Measurements from ENCODE around the gene SIAH3.
"Not testable (repeated sequence)": the region's sequence is repeated elsewhere in the genome, so short reads cannot be mapped to it uniquely, and the experiment has no call there.

Gene SIAH3

DNA sequence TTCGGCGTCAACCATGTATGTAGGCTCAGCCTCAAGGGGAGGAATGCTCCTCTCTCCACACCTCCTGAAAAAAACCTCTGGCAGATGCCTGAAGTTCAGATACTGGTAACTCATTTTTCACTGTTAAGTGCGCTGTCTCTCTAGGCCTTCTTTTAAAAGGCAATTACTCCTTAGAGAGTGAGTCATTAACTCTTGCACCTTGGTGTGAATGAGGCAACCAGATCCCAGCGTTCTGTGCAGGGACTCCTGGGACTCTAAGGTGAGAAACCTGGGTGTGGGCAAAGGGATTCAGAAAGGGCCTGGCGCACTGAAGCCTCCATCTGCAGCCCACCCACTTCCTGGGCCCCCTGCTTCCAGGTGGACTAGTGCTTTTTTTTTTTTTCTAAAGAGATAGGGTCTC lies 71.7 kb downstream of the SIAH3 start:
- DNase-seq = no peak

DNA sequence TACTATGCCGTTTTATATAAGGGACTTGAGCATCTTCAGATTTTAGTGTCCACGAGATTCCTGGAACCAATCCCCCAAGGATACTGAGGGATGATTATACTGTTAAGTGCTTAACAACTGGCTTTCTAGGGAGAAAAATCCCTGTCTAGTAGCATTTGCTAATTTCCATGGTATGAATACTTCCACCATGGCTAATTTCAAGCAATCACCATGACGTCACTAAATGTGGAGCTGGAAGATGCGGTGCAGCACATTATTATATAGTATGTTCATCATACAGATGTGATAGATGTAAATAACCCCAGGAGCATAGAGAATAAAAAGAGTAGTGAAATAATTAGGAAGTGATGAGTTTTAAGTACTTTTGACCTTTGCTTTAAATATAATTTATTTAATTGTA lies 72.7 kb downstream of the SIAH3 start:
- no peak for DNase-seq

DNA sequence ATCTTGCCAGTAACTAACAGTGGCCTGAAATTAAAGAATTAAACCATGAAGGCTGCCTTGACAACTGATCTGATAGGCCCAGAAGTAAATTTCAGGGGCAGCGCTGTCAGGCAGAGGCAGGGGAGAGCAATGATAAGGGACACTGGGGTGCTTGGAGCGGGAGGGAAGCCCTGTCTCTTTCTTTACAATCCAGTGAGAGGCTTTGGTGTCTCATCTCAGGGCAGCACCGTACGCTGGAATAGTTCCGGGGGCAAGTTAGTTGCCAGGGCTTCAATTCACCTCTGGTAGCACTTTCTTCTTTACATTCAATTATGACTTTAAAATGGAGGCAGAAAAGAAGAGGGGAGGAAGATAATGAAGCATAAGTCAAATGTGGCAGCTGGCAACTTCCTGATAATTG lies 74.8 kb downstream of the SIAH3 start:
- no peak for DNase-seq

DNA sequence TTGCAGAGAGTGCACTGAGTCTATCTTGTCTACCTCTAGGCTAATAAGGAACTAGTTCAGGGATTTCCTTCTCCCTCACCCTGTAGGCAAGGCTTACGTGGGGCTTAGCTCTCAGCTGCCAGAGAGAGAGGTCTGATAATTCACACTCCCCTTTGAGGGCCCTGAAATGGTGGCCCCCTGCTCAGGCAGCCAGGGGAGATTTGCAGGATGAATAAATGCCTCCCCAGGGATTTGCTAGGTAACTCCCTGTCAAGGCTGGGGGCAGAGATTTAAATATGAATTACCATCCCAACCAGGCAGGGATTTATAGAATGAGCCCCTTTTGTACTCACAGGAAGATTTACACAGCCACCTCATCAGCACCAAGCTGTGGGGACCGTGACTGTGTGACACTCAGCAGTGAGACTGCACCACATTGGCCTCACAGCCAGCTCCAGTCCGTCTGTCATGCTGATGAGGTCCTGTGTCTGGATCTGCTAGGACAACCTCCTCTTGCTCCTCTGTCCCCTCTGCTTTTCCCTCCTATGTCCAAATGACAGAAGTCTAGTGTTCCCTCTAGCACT lies 76.1 kb downstream of the SIAH3 start:
- DNase-seq = no peak

DNA sequence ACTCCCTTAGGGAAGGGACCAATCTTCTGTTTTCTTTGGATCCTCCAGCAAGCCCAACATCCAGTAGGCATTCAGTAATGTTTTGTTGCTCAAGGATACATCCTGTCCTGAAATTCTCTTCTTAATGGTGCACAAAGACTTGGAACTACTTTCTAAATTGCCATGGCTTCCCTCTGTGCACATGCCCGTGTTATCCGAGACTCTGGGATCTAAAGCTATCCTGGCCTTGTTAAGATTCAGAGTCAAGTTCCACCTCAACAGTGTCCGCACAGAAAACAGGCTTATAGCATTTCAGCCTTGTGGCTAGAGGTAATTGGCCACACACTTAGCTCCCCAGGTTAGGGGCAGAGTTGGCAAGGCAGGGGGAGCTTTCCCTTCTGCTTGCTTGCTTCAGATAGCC lies 77.6 kb downstream of the SIAH3 start:
- no peak for DNase-seq

DNA sequence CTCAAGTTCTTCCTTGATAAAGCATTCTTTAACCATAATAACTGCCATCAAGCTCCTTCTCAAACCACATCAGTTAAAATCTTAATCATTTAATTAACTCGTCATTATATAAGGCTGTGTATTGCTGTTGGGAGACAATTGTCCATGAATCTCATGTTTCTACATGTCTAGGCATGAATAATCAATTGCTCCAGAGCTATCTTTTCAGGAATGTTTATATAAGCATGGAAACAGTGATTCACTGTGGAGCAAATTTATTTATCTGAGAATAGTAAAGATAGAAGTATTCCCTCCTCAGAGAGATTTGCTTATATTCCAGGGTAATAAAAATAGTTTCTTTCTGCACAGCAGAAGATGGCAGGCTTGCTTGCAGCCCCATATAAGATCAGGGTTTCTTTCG lies 78.3 kb downstream of the SIAH3 start:
- DNase-seq = no peak

DNA sequence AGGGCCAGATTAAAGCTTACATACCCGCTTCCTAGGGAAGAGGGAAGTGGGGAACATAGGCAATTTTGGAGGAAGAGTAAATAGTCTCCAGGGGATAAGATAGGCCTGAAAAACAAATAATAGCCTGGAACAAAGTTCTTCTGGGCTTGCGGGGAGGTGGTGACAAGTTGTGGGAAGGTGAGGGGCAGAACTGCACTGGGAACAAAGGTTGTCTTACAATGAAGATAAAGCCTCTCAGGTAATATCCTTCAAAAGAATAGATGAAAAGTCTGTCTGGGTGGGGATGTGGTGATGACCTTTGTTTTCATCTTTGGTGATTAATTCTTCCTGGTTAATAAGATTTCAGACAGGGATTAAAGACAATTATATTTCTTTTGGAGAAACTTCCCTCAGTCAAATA lies 80.7 kb downstream of the SIAH3 start:
- DNase-seq = no peak

DNA sequence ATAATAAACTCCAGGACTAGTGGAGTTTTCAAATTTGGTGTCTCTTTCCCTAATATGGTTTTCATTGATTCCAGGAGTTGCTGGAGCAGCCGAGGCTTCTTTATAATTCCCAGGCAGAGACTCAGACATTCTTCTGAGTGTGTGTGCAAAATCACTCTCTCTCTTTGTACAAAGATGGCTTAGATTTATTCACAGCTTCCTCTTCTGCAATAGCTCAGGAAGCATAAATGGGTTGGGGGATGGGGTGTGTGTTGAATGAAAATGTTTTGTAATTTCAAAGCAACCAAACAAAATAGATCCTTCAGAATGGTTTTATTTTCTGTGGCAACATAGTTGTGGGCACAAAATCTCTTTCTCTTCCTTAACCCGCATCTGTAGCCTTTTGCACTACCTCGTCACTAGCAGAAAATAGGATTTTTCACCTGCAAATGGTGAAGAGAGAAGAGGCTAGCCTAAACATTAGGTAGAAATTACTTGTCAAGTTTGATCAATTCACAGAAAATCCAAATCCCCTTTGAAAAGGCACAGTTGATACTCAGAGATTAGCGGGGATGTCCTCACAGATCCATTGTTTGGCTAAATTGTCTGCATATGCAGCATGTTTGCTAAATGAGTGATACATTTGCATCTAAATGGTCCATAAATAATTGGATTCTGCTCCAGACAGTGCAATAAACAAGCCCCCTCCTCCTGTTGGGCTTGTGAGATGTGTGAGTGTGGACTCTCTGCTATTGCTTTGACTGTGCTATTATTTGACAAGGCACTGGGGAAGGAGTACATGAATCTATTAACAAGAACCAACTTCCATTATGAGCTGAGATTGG lies 82.7 kb downstream of the SIAH3 start:
- no peak for DNase-seq

DNA sequence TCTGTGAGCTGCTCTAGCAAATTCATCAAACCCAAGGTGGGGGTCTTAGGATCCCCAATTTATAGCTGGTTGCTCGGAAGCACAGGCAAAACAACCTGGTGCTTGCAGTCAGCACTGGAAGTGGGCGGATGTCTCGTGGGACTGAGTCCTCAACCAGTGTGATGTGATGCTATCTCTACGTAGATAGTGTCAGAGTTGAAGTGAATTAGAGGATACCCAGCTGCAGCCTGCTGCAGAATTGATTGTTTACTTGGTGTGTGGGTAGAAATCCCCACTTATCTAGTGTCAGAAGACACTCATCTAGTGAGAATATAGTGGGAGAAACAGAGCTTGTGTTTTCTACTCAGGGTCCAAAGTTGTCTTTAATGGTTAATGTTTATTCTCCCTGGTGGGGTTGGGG lies 86.1 kb downstream of the SIAH3 start:
- no peak for DNase-seq

DNA sequence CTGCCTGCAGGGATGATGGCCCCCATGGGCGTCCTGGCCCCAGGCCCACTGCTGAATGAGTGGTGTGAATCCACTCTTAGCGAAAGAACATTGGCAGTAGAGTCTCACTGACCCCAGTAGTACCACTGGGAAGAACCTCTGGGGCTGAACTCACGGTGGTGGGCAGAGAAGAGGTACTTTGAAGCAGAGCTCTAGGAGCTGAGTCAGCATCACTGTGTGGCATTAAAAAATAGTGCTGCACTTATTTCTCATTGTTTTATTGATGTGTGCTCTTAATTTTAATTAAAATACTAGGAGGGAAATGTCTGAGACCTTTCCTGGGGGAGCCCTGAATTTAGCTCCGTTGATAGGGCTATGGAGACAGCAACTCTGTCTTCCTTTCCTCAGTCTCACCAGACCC lies 88.1 kb downstream of the SIAH3 start:
- DNase-seq = no peak

DNA sequence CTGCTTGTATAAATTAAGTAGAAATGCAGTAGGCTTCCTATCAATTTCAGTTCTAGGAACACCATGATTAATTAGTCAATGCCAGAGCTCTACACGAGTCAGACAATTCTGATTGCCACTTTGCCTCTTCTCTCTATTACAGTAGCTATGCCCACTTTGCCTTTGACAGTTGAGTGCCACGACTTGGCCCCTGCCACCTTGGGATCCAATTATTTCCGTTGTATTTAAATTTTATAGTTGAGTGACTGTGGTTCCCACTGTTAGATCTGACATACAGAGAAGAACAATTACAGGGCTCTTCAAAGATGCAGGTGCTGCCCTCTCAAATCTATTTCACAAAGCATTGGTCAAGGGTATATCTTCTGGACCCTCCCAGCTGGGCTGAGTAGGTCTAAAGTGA lies 94.0 kb downstream of the SIAH3 start:
- not testable (repeated sequence) for DNase-seq

DNA sequence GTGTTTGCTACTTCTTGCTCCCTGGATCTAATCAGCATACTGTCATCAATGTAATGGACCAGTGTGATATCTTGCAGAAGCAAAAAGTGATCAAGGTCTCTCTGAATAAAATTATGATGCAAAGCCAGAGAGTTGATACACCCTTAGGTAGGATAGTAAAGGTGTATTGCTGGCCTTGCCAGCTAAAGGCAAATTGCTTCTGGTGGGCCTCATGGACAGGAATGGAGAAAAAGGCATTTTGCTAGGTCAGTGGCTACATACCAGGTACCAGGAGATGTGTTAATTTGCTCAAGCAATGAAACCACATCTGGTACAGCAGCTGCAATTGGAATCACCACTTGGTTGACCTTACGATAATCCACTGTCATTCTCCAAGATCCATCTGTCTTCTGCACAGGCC lies 95.1 kb downstream of the SIAH3 start:
- DNase-seq = not testable (repeated sequence)

DNA sequence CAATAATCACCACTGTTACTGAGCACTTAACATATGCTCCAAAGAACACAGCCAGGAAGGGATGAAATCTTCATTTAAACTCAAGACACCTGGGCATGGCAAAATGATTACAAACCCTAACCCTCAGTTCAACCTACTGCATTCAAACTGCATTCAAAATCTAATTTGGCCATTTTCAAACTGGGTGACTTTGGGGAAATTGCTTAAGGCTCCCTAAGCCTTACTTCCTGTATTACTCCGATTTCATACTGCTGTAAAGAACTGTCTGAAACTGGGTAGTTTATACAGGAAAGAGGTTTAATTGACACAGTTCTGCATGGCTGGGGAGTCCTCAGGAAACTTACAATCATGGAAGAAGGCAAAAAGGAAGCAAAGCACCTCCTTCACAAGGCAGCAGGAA lies 99.0 kb downstream of the SIAH3 start:
- DNase-seq = no peak

DNA sequence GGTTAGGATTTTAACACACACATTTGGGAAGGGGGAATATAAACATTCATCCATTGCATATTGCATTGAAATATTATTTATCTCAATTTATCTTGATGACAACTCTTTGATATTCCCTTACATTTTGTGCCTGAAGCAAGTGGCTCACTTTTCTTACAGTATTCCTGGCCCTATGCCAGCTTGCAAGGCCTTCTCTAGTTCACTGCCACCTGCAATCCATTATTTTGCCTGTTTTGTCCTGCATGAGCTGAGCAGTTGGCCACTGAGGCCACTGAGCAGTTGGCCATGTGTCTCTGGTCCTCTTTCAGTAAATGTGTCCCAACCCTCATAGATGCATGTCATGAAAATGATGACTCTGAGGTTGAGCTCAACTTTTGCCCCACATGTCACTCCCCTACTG lies 99.7 kb downstream of the SIAH3 start:
- DNase-seq = no peak

DNA sequence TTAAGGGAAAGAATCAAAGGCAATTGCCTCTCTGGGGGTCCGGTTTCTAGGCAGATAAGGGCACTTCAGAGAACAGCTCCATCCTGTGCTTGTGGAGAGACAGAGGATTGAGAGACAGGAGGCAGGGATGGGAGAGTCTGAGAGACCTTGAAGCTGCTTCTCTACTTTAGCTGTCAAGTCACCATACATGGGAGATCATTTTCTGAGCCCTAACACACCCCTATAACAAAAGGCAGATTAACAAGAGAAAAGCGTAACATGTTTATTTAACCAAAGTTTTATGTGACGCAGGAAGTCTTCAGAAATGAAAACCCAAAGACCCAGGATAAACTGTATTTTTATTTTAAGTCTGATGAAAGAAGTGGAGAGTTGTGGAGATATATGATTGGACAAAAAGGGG lies 101.0 kb downstream of the SIAH3 start:
- DNase-seq = no peak

DNA sequence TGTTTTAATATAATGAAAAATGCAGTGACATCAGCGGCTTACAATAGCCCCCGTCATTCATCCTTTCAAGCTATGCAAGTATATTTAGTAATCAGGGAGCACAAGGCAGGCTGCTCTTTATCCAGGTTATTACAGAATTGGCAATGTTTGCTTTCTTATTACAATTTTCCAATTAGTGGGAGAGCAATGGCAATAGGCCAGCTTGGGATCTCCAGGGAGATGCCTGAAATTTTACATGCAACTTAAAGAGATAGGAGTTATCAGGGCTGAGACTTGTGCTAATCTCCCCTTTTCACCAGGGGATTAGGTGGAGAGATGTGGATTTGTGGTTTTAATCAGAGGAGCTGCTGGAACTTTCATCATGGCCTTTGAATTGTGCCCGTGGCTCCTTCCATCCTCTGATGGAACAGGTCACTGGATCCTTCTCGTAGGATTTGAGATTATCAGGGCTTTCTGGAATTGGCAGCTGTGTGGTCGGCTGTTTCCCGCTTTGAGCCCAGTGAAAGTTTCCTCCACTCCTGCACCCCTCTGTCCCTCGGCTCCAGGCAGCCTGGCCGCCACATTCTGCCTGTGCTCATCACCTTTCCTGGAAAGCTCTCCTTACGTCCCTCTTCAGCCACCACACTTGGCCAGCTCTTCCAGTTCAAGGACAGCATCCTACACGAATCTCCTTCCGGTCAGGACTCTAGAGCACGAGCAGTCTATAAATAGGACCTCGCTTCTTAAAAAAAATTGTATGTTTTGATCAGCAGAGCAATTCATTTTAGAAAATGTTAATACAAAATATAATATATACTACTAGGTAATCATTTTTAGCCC lies 102.4 kb downstream of the SIAH3 start:
- DNase-seq = no peak

DNA sequence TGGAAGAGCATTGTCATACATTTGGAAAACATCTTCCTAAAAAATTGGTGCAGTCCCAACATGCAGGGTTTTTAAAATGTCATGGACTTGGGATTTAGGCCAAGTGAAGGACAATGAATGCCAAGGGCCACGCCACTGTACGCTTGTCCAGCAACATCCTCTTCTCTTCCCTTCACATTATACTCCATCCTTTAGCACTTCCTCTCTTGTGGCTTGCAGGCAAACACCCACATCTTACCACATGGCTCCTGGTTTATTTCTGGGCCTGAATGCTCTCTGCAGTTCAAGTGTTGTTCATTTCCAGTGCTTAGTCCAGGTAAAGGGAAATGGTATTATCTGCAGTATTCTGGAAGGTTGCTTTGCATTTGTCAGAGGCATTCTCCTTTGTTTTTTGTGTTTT lies 104.5 kb downstream of the SIAH3 start:
- no peak for DNase-seq

DNA sequence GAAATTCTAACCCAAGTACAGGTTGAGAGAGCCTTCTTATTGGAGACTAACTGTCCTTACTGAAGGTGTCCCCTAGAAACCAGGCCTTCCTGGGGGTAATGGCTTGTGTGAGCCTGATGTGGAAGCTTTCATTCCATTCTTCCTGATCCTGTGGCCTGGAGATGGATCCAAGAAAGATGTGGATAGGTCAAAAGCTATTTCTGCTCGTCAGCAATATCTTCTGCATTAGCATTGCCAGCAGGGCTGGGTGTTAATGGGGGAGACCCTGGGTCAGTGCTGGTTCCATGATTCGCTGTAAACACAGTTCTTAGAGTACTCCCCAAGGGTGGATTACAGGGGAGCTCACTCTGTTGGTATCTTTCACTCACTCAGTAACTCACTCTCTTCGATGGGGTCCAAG lies 106.6 kb downstream of the SIAH3 start:
- no peak for DNase-seq

DNA sequence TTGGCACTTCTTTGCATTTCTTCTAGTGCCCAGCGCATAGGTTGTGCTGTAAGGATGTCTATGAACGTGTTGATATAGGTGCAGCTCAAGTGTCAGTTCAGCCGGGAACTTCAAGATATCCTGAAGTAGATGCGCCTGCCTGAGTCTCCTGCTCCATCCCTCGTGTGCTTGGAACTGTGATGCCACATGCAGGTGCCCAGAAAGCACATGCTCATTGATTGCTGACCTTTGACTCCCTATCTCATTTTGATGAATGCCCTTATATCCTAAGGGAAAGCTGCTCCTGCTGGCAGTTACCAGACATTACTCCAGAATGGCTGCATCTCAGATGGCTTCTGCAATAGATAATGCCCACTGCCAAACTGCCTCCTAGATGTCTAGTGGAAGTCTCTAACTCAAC lies 108.6 kb downstream of the SIAH3 start:
- no peak for DNase-seq

DNA sequence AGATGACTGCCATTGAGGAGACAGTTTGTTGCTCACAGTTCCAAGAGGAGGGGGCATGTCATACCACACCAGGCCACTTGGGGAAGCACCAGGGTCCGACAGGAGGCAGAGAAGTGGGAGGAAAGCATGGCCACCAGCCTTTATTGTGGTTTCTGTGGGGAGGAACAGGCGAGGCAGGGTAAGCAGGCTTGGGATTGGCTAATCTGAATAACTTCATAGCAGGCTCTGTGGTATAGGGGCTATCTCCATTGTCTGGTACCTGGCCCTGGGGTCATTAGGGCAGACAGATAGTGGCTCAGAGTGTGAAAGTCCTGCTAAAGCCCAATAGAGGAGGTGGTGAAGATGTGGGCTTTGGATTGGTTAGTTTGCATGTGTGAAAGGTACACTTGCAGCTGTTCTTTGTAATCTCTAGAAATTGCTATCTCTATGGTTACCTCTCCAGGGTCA lies 114.0 kb downstream of the SIAH3 start:
- DNase-seq = no peak

DNA sequence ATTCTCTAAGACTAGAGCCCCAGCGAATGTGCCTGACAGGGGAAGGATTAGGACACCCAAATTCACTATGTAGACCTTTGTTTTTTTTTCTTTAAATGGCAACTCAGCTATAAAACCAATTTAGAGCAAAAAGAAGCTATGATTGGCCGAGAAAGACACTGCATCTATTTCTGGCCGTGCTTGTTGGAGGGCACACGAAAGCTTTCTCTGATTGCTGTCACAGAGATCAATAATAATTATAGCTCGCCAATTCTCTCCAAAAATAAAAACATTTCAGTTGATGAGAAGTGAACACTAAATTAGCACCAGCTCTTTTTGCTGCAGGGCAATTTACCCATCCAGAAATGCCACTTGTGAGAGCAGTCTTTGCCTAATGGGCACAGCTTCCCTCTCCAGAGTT lies 118.2 kb downstream of the SIAH3 start:
- DNase-seq = no peak

DNA sequence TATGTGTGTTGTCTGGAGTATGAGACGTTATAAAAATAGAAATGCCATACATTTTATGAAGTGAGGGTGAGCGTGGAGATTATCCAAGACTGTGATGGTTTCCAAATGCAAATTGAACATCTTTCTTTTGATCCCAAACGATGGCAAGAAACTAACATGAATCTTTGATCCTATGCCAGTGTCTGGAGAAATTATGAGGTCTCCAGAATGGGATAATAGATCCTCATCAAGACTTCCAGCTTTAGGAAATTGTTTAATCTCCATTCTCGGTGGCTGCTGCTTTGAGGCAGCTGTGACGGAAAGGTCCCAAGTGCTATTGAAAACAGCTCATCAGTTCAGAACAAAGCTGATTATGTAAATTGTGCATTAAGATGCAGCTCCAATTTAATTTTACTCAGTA lies 118.6 kb downstream of the SIAH3 start:
- DNase-seq = no peak

DNA sequence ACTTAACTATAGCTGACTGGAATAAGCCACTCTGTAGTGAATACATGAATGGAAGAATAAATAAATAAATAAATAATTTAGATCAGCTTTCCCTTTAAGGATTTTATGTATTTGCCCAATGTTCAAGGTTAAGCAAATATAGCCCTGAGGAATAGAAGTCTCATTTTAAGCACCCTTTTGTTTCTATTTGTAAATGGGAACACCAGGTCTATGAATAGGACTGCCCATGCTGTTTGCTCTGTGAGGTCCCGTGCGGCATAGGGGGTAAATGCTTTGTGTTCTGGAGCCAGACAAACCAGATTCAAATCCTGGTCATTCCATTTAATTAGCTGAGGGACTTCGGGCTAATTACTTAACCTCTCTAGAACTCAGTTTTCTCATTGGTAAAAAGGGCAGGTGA lies 120.1 kb downstream of the SIAH3 start:
- no peak for DNase-seq

DNA sequence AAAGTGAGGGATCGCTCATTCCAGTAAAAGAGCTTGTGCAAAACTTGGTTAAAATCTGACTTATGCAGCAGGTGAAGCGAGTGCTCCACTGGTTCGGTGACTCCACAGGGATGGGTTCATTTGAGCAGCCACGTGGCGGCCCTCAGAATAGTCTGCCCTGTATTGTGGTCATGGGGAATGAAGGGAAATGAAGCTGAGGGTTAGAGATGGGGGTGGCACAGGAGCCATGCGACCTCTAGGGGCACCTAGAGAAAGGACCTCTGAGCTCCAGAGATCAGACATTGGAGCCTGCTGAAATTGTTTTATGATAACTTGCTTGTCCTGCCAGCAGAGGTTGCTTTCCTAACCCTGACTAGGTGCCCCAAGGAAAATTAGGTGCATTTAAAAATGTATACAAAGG lies 122.8 kb downstream of the SIAH3 start:
- DNase-seq = no peak
